ENCODE data around the gene CDH4.

DNA sequence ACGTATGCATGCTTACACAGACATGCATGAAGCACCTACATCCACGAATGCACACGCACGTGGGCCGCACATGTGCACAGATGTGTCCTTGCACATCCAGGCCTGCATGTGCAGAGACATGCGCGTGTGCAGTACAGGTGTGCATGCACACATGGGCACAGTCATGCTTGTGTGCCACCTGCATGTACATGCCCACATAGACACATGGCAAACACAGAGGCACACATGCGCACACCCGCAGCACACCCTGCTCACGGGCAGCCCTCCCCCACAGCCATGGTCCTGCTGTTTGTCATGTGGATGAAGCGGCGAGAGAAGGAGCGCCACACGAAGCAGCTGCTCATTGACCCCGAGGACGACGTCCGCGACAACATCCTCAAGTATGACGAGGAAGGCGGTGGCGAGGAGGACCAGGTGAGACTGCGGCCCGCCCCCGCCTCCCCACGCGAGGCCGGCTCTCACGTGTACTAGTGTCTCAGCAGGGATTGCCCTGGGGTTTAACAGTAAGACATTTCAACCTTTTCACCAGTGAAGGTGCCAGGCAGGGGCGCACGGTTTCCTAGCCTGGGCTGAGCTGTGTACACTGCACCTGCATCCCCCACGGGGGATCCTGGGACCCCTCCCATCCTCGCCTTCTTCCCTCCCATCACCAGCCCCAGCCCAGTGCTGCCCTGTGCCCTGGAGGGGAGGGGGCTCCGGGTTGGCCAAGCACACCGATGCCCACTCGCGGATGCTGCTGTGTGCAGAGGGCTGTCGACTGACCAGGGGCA is 680.8 kb downstream of the CDH4 start:
- TF ChIP-seq POLR2A (IDR thresholded peaks at IDR 0.05; ENCODE audit: low read length), result no peak
- no peak for TF ChIP-seq GATA1 (IDR thresholded peaks at IDR 0.05; ENCODE audit: low read depth, low read length)
